ENCODE results near the gene NDUFS2.

DNA sequence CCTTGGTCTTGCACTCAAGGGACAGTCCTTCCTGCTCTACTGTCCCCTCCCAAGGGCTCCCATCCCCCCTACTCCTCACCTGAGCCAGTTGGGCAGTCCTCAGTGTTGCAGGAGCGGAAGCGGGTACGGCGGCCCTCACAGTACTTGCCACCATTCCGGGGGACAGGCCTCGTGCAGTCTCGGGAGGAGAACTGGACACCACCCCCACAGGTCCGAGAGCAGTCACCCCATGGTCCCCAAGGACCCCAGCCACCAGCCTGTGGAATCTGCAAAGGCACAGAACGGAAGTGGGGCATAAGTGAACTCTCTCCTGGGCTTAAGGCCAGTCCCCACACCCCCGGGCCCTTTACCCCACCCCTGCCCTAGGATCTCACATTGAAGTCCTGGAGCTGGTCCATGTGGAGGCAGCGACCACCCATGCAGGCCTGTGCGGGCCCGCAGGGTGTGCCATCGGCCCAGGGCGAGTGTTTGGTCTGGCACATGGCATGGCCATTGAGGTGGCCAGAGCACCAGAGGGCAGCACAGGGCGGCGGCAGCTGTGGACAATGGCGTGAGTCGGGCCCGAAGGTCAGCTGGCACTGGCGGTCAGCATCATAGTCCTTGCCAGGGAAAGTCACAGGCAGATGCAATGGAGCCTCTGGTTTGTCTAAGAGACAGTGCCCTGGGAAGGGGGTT lies 8.5 kb upstream of the NDUFS2 start:
- TF ChIP-seq POLR2AphosphoS5 (IDR thresholded peaks at IDR 0.05) = no peak
- no peak for TF ChIP-seq CTCF (IDR thresholded peaks at IDR 0.05)
